Caco-2 (cell line): ENCODE results near the gene SLC9C2. TPM values are rescaled to one million over a fixed set of nuclear protein-coding genes. Genes with fewer than 3 reads are reported as not detected.

Experiments used
- BruUV-seq: library from RNA; stranded (reverse); fragments of 400-500 nt; replicated peaks from 2 replicates; lab custom pipeline; 2021; lab: Mats Ljungman, UMichigan
- CTCF ChIA-PET: fragments of 300-600 bp; sonication (Branson Sonifier 250); formaldehyde crosslinking; loops from one replicate; lab custom pipeline; 2022; ENCODE audit warnings: antibody characterized with exemption; lab: Charles Lee
- POLR2A ChIA-PET: fragments of 300-600 bp; sonication (Branson Sonifier 250); formaldehyde crosslinking; loops from one replicate; lab custom pipeline; 2022; ENCODE audit warnings: antibody characterized with exemption; lab: Charles Lee
- DNase-seq, 2 experiments: peaks; one replicate each; pipeline versions ENCODE4 v3.0.0 to v3.0.0-alpha.2; 2020 to 2022
- H3K27me3 ChIP-seq: replicated peaks from 2 replicates; pipeline ENCODE4 v1.6.0; 2011; ENCODE audit warnings: low read length; ENCODE audit not compliant: control insufficient read depth, insufficient read depth
- H3K36me3 ChIP-seq: 2 replicates; pipeline ENCODE4 v1.5.1; 2011; ENCODE audit warnings: low read length; ENCODE audit not compliant: control insufficient read depth, insufficient read depth
- H3K4me1 ChIP-seq: fragments of 250-450 bp; sonication (Bioruptor Pico); 2 replicates; pipeline ENCODE4 v1.5.1; 2020; ENCODE audit warnings: mild to moderate bottlenecking
- H3K4me3 ChIP-seq: 2 replicates; pipeline ENCODE4 v1.5.1; 2011; ENCODE audit warnings: low read depth, mild to moderate bottlenecking, control low read depth, low read length
- H3K9me3 ChIP-seq: fragments of 250-450 bp; sonication (Bioruptor Pico); 2 replicates; pipeline ENCODE4 v1.5.1; 2020; ENCODE audit warnings: mild to moderate bottlenecking, moderate library complexity
- H3K27ac Mint-ChIP-seq: one replicate; pipeline ENCODE4 v1.8.0; 2022; ENCODE audit warnings: mixed read lengths; ENCODE audit not compliant: unreplicated experiment
- H3K27me3 Mint-ChIP-seq: one replicate; pipeline ENCODE4 v1.8.0; 2022; ENCODE audit warnings: mixed read lengths; ENCODE audit not compliant: insufficient read depth, unreplicated experiment
- H3K36me3 Mint-ChIP-seq: one replicate; pipeline ENCODE4 v1.8.0; 2022; ENCODE audit warnings: mild to moderate bottlenecking, mixed read lengths; ENCODE audit not compliant: insufficient read depth, unreplicated experiment
- H3K4me1 Mint-ChIP-seq: one replicate; pipeline ENCODE4 v1.8.0; 2022; ENCODE audit warnings: low read depth, mixed read lengths; ENCODE audit not compliant: unreplicated experiment
- H3K4me3 Mint-ChIP-seq: one replicate; pipeline ENCODE4 v1.8.0; 2022; ENCODE audit warnings: mild to moderate bottlenecking, moderate library complexity, mixed read lengths; ENCODE audit not compliant: unreplicated experiment
- H3K9me3 Mint-ChIP-seq: one replicate; pipeline ENCODE4 v1.8.0; 2022; ENCODE audit warnings: mixed read lengths; ENCODE audit not compliant: unreplicated experiment
- intact Hi-C: fragments of 100-400 bp; cut with micrococcal nuclease; formaldehyde crosslinking; loops from one replicate; pipeline ENCODE4 v1.10.0; 2022; ENCODE audit not compliant: unreplicated experiment
- total RNA-seq: library from RNA; stranded (reverse); gene quantifications from 2 replicates; pipeline ENCODE4 v1.2.3, GENCODE V29; 2022
- TF ChIP-seq, protein P1 (sequence below), 2 experiments: fragments of 200-600 bp in 1 of 2; IDR thresholded peaks; 1 replicate in 1 of 2; 2 replicates in 1 of 2; pipeline versions ENCODE4 v1.5.1 to v1.8.0; 2011 to 2022; ENCODE audit warnings: antibody characterized with exemption in 1 of 2, control low read depth in 1 of 2, inconsistent platforms in 1 of 2, low read depth in 1 of 2, low read length in 1 of 2, mild to moderate bottlenecking in 1 of 2, moderate library complexity in 1 of 2; ENCODE audit not compliant: insufficient read depth in 1 of 2, severe bottlenecking in 1 of 2, unreplicated experiment in 1 of 2

The SLC9C2 gene
- total RNA-seq, 1 experiment from 2014 or later = not detected

DNA sequence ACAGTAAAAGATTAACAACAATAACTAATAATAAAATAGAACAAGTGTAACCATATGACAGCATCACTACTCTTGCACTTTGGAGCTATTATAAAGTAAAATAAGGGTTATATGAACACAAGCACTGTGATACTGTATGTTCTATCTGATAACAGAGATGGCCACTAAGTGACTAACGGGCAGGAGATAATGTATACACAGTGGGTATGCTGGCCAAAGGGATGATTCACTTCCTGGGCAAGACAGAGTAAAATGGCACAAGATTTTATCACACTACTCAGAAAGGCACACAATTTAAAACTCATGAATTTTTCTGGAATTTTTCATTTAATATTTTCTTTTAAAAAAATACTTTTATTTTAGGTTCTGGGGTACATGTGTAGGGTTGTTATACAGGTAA lies 12.3 kb downstream of the SLC9C2 start:
- H3K4me3 ChIP-seq = no peak overlapping the region
- no peaks in the 10 kb centered on the region for H3K27me3 ChIP-seq
- no peak for DNase-seq
- intact Hi-C loops = no loop called here
- TF ChIP-seq, protein P1, sequence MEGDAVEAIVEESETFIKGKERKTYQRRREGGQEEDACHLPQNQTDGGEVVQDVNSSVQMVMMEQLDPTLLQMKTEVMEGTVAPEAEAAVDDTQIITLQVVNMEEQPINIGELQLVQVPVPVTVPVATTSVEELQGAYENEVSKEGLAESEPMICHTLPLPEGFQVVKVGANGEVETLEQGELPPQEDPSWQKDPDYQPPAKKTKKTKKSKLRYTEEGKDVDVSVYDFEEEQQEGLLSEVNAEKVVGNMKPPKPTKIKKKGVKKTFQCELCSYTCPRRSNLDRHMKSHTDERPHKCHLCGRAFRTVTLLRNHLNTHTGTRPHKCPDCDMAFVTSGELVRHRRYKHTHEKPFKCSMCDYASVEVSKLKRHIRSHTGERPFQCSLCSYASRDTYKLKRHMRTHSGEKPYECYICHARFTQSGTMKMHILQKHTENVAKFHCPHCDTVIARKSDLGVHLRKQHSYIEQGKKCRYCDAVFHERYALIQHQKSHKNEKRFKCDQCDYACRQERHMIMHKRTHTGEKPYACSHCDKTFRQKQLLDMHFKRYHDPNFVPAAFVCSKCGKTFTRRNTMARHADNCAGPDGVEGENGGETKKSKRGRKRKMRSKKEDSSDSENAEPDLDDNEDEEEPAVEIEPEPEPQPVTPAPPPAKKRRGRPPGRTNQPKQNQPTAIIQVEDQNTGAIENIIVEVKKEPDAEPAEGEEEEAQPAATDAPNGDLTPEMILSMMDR (IDR thresholded peaks at IDR 0.05; ENCODE audit: insufficient read depth in 1 of 2, low read depth in 1 of 2, low read length in 1 of 2, severe bottlenecking in 1 of 2, unreplicated experiment in 1 of 2) = no peak
- Mint-ChIP-seq H3K36me3 (no peaks in the 10 kb centered on the region), H3K9me3 (no peaks in the 10 kb centered on the region), H3K27ac (no peak overlapping the region), H3K27me3 (peaks cover 15% of the 10 kb centered on the region), H3K4me3 (no peak overlapping the region), H3K4me1 (no peaks in the 10 kb centered on the region)
- H3K36me3 ChIP-seq = no peaks in the 10 kb centered on the region
- no peaks in the 10 kb centered on the region for H3K4me1 ChIP-seq
- ChIA-PET POLR2A (no interaction called here), CTCF (no interaction called here)
- no TSS peak for BruUV-seq
- H3K9me3 ChIP-seq = no peaks in the 10 kb centered on the region

DNA sequence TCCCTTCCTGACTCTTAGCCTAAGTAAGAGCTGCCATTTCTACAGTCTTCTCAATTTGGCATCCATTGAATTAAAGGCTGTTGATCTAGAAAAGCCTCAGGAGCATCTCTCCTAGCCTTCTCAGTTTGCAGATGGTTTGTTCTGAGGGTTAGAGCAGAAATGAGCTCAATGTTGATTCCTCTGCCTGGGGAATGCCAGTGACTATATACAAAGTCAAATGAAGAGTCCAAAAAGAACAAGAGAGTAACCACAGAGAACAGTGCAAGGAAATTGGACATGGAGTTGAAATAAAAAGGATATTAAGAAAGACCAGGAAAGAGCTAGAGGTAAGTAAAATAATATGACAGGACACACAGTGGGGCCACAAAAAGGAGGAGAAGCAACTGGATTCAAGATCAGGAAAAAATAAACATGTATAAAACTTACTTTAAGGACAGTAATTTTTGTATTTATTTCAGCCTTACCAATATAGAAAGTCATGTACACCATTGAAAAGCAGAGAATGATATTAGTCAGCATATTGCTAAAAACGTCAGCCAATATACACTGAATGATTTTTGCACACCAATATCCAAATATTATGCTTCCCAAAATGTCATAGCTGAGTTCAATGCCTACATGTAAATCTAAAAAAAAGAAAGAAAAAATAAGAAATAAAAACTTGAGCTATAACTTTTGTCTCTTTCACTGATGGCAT lies 21.3 kb downstream of the SLC9C2 start:
- no peak for DNase-seq
- no TSS peak for BruUV-seq
- Mint-ChIP-seq H3K27ac (no peak overlapping the region), H3K4me3 (no peak overlapping the region), H3K4me1 (no peaks in the 10 kb centered on the region), H3K36me3 (no peaks in the 10 kb centered on the region), H3K9me3 (no peaks in the 10 kb centered on the region), H3K27me3 (peaks cover 19% of the 10 kb centered on the region)
- Histone ChIP-seq H3K27me3 (no peaks in the 10 kb centered on the region), H3K36me3 (no peaks in the 10 kb centered on the region), H3K4me3 (no peak overlapping the region), H3K9me3 (no peaks in the 10 kb centered on the region), H3K4me1 (no peaks in the 10 kb centered on the region)
- CTCF ChIA-PET = no interaction called here
- intact Hi-C loops = no loop called here
- POLR2A ChIA-PET = no interaction called here
- TF ChIP-seq, protein P1 (IDR thresholded peaks at IDR 0.05; ENCODE audit: insufficient read depth in 1 of 2, low read depth in 1 of 2, low read length in 1 of 2, severe bottlenecking in 1 of 2, unreplicated experiment in 1 of 2) = no peak

DNA sequence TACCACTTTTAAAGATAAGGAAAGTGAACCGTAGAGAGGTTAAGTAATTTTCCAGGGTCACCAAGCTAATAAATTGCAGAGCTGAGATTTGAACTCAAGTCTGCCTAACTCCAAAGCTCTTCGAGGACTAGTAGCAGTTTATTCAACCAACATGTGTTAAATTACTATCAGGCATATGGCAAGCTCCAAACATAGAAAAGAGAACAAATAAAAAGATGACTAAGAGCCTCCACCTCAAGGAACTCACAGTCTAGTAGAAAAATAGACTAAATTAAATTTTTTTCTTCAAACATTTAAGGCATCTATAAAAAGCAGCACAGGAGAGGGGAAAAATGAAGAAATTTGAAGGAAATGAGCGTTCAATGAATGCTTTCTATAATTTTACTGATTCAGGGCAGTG lies 22.2 kb downstream of the SLC9C2 start:
- Mint-ChIP-seq H3K27ac (no peak overlapping the region), H3K27me3 (peaks cover 14% of the 10 kb centered on the region), H3K36me3 (no peaks in the 10 kb centered on the region), H3K4me1 (no peaks in the 10 kb centered on the region), H3K9me3 (no peaks in the 10 kb centered on the region), H3K4me3 (no peak overlapping the region)
- BruUV-seq = no TSS peak
- no peaks in the 10 kb centered on the region for H3K36me3 ChIP-seq
- H3K4me3 ChIP-seq = no peak overlapping the region
- H3K4me1 ChIP-seq = no peaks in the 10 kb centered on the region
- H3K9me3 ChIP-seq = no peaks in the 10 kb centered on the region
- DNase-seq = no peak
- POLR2A ChIA-PET = no interaction called here
- CTCF ChIA-PET = no interaction called here
- TF ChIP-seq, protein P1 (IDR thresholded peaks at IDR 0.05; ENCODE audit: insufficient read depth in 1 of 2, low read depth in 1 of 2, low read length in 1 of 2, severe bottlenecking in 1 of 2, unreplicated experiment in 1 of 2) = no peak
- H3K27me3 ChIP-seq = no peaks in the 10 kb centered on the region
- intact Hi-C loops = no loop called here
